Measurements from ENCODE around the gene MYO18B. TPM values are rescaled to one million over a fixed set of nuclear protein-coding genes. Genes with fewer than 3 reads are reported as not detected.

Gene MYO18B
- total RNA-seq, 1 experiment from 2014 or later, result 0.07 TPM

GRCh38 chr22:26019596-26019995, 277.6 kb downstream of the MYO18B start:
- Histone ChIP-seq H3K4me3 (ENCODE audit: low read depth, low read length) (no peak overlapping the region), H3K4me1 (no peaks in the 10 kb centered on the region), H3K9me3 (no peaks in the 10 kb centered on the region), H3K27me3 (replicated peaks; ENCODE audit: control insufficient read depth, insufficient read depth, low read length) (no peaks in the 10 kb centered on the region; the same call in 1 of the 2 replicates), H3K36me3 (ENCODE audit: control insufficient read depth, insufficient read depth, low read length) (no peaks in the 10 kb centered on the region)
- DNase-seq, result no peak
- no peak for TF ChIP-seq CTCF (IDR thresholded peaks at IDR 0.05; ENCODE audit: insufficient read depth in 1 of 2, low read depth in 1 of 2, low read length in 1 of 2, severe bottlenecking in 1 of 2, unreplicated experiment in 1 of 2)
- Mint-ChIP-seq H3K27me3 (ENCODE audit: insufficient read depth, unreplicated experiment) (peaks cover 8% of the 10 kb centered on the region), H3K4me3 (ENCODE audit: unreplicated experiment) (no peak overlapping the region), H3K27ac (ENCODE audit: unreplicated experiment) (no peak overlapping the region), H3K36me3 (ENCODE audit: insufficient read depth, unreplicated experiment) (no peaks in the 10 kb centered on the region), H3K4me1 (ENCODE audit: low read depth, unreplicated experiment) (no peaks in the 10 kb centered on the region), H3K9me3 (ENCODE audit: unreplicated experiment) (no peaks in the 10 kb centered on the region)
- no TSS peak for BruUV-seq (replicated peaks)
- POLR2A ChIA-PET, result no interaction called here
- intact Hi-C loops (cut with micrococcal nuclease; ENCODE audit: unreplicated experiment), result no loop called here
- CTCF ChIA-PET, result no interaction called here

GRCh38 chr22:26021516-26021915, 279.5 kb downstream of the MYO18B start:
- BruUV-seq (replicated peaks), result no TSS peak
- Mint-ChIP-seq H3K27ac (ENCODE audit: unreplicated experiment) (no peak overlapping the region), H3K9me3 (ENCODE audit: unreplicated experiment) (no peaks in the 10 kb centered on the region), H3K4me1 (ENCODE audit: low read depth, unreplicated experiment) (no peaks in the 10 kb centered on the region), H3K36me3 (ENCODE audit: insufficient read depth, unreplicated experiment) (no peaks in the 10 kb centered on the region), H3K4me3 (ENCODE audit: unreplicated experiment) (no peak overlapping the region), H3K27me3 (ENCODE audit: insufficient read depth, unreplicated experiment) (peaks cover 8% of the 10 kb centered on the region)
- Histone ChIP-seq H3K4me3 (ENCODE audit: low read depth, low read length) (no peak overlapping the region), H3K27me3 (replicated peaks; ENCODE audit: control insufficient read depth, insufficient read depth, low read length) (no peaks in the 10 kb centered on the region; the same call in 1 of the 2 replicates), H3K36me3 (ENCODE audit: control insufficient read depth, insufficient read depth, low read length) (no peaks in the 10 kb centered on the region), H3K9me3 (no peaks in the 10 kb centered on the region), H3K4me1 (no peaks in the 10 kb centered on the region)
- ChIA-PET CTCF (no interaction called here), POLR2A (no interaction called here)
- no peak for TF ChIP-seq CTCF (IDR thresholded peaks at IDR 0.05; ENCODE audit: insufficient read depth in 1 of 2, low read depth in 1 of 2, low read length in 1 of 2, severe bottlenecking in 1 of 2, unreplicated experiment in 1 of 2)
- intact Hi-C loops (cut with micrococcal nuclease; ENCODE audit: unreplicated experiment), result no loop called here
- DNase-seq, result no peak

- intact Hi-C loops (cut with micrococcal nuclease; ENCODE audit: unreplicated experiment), result no loop called here
- H3K27me3 ChIP-seq (replicated peaks; ENCODE audit: control insufficient read depth, insufficient read depth, low read length), result no peaks in the 10 kb centered on the region; the same call in 1 of the 2 replicates
- no peaks in the 10 kb centered on the region for H3K36me3 ChIP-seq (ENCODE audit: control insufficient read depth, insufficient read depth, low read length)
- Mint-ChIP-seq H3K27ac (ENCODE audit: unreplicated experiment) (no peak overlapping the region), H3K36me3 (ENCODE audit: insufficient read depth, unreplicated experiment) (no peaks in the 10 kb centered on the region), H3K4me3 (ENCODE audit: unreplicated experiment) (no peak overlapping the region), H3K27me3 (ENCODE audit: insufficient read depth, unreplicated experiment) (peaks cover 9% of the 10 kb centered on the region), H3K4me1 (ENCODE audit: low read depth, unreplicated experiment) (no peaks in the 10 kb centered on the region), H3K9me3 (ENCODE audit: unreplicated experiment) (no peaks in the 10 kb centered on the region)
- ChIA-PET POLR2A (no interaction called here), CTCF (no interaction called here)
- DNase-seq, result no peak
- no peak for TF ChIP-seq CTCF (IDR thresholded peaks at IDR 0.05; ENCODE audit: insufficient read depth in 1 of 2, low read depth in 1 of 2, low read length in 1 of 2, severe bottlenecking in 1 of 2, unreplicated experiment in 1 of 2)
- H3K4me3 ChIP-seq (ENCODE audit: low read depth, low read length), result no peak overlapping the region
- no peaks in the 10 kb centered on the region for H3K4me1 ChIP-seq
- H3K9me3 ChIP-seq, result no peaks in the 10 kb centered on the region
- no TSS peak for BruUV-seq (replicated peaks)
Measured at GRCh38 chr22:26023104-26023775, 281.3 kb downstream of the MYO18B start.
